ENCODE data around the gene KLF4. TPM values are rescaled to one million over a fixed set of nuclear protein-coding genes. Genes with fewer than 3 reads are reported as not detected.

KLF4 gene
- total and polyA plus RNA-seq, 9 donors: 29.2 to 138 (median 46.7) TPM

GRCh38 chr9:107455425-107456135, 34.0 kb downstream of the KLF4 start:
- TF ChIP-seq POLR2A (IDR thresholded peaks at IDR 0.05): no peak
- no peaks in the 10 kb centered on the region for H3K4me1 ChIP-seq (ENCODE audit: insufficient read depth)
- H3K27me3 ChIP-seq: no peaks in the 10 kb centered on the region
- WGBS, 3 donors: 45 to 49% (median 47%) methylated on average over 6 of the region's 6 CpGs
- no peak overlapping the region for H3K27ac ChIP-seq
- H3K36me3 ChIP-seq: no peaks in the 10 kb centered on the region
- DNase-seq: no peak
- intact Hi-C loops (cut with DNase I): no loop called here
- no peaks in the 10 kb centered on the region for H3K9me3 ChIP-seq
- no peak overlapping the region for H3K4me3 ChIP-seq

GRCh38 chr9:107453479-107453878, 36.1 kb downstream of the KLF4 start:
- no peak for TF ChIP-seq POLR2A (IDR thresholded peaks at IDR 0.05)
- TF ChIP-seq EP300 (IDR thresholded peaks at IDR 0.05): no peak
- TF ChIP-seq, protein P1, sequence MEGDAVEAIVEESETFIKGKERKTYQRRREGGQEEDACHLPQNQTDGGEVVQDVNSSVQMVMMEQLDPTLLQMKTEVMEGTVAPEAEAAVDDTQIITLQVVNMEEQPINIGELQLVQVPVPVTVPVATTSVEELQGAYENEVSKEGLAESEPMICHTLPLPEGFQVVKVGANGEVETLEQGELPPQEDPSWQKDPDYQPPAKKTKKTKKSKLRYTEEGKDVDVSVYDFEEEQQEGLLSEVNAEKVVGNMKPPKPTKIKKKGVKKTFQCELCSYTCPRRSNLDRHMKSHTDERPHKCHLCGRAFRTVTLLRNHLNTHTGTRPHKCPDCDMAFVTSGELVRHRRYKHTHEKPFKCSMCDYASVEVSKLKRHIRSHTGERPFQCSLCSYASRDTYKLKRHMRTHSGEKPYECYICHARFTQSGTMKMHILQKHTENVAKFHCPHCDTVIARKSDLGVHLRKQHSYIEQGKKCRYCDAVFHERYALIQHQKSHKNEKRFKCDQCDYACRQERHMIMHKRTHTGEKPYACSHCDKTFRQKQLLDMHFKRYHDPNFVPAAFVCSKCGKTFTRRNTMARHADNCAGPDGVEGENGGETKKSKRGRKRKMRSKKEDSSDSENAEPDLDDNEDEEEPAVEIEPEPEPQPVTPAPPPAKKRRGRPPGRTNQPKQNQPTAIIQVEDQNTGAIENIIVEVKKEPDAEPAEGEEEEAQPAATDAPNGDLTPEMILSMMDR (IDR thresholded peaks at IDR 0.05): no peak
- Histone ChIP-seq H3K4me3 (no peak overlapping the region), H3K9me3 (no peaks in the 10 kb centered on the region), H3K27me3 (no peaks in the 10 kb centered on the region), H3K27ac (no peak overlapping the region), H3K4me1 (ENCODE audit: insufficient read depth) (no peaks in the 10 kb centered on the region), H3K36me3 (no peaks in the 10 kb centered on the region)
- WGBS, 3 donors: 84 to 90% (median 86%) methylated on average over 4 of the region's 4 CpGs
- no peak for DNase-seq
- intact Hi-C loops (cut with DNase I): no loop called here

DNA sequence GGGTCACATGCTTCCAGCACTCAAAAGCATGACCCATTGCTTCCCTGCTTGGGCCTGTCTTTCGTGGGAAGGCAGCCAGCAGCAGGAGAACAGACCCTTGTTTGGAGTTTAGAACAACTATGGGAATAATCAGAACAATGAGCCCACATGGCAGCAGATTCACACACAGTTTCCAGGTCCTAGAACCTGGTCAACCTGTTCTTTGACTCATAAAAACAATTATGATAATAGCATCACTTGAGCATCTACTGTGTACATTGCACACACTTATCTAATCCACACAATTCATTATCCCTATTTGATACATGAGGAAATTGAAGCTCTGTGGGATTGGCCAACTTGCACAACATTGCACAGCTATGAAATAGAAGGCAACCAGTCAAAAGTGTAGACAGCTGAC, 41.7 kb downstream of the KLF4 start:
- H3K9me3 ChIP-seq: no peaks in the 10 kb centered on the region
- 64 to 92% (median 90%) methylated on average over 1 of the region's 1 CpG for WGBS, 3 donors

GRCh38 chr9:107447081-107447480, 42.5 kb downstream of the KLF4 start:
- no peaks in the 10 kb centered on the region for H3K9me3 ChIP-seq
- no peak overlapping the region for H3K4me3 ChIP-seq
- no peaks in the 10 kb centered on the region for H3K4me1 ChIP-seq (ENCODE audit: insufficient read depth)
- intact Hi-C loops (cut with DNase I): no loop called here
- DNase-seq: no peak
- H3K27ac ChIP-seq: no peak overlapping the region
- WGBS, 3 donors: 83 to 94% (median 89%) methylated on average over 4 of the region's 4 CpGs
- no peaks in the 10 kb centered on the region for H3K36me3 ChIP-seq
- no peaks in the 10 kb centered on the region for H3K27me3 ChIP-seq
- no peak for TF ChIP-seq POLR2A (IDR thresholded peaks at IDR 0.05)
- TF ChIP-seq EP300 (IDR thresholded peaks at IDR 0.05): no peak
- TF ChIP-seq, protein P1 (IDR thresholded peaks at IDR 0.05): no peak

More for the DNA sequence above, 41.7 kb downstream of the KLF4 start:
- DNase-seq: no peak
- Histone ChIP-seq H3K27ac (no peak overlapping the region), H3K36me3 (no peaks in the 10 kb centered on the region), H3K4me3 (no peak overlapping the region), H3K4me1 (ENCODE audit: insufficient read depth) (no peaks in the 10 kb centered on the region), H3K27me3 (no peaks in the 10 kb centered on the region)
- intact Hi-C loops (cut with DNase I): no loop called here
- TF ChIP-seq, protein P1 (IDR thresholded peaks at IDR 0.05): no peak
- no peak for TF ChIP-seq EP300 (IDR thresholded peaks at IDR 0.05)
- TF ChIP-seq POLR2A (IDR thresholded peaks at IDR 0.05): no peak

DNA sequence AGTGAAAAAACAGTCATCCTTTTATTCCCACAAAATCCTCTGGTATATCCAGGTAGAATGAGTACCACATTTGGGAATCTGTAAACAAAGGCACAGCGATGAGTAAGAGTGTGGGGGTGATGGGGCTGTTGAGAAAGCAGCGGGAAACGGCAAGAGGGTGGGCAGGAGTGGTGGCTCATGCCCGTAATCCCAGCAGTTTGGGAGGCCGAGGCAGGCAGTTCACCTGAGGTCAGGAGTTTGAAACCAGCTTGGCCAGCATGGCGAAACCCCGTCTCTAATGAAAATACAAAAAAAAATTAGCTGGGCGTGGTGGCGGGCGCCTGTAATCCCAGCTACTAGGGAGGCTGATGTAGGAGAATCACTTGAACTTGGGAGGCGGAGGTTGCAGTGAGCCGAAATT, 43.1 kb downstream of the KLF4 start:
- DNase-seq: no peak
- TF ChIP-seq, protein P1 (IDR thresholded peaks at IDR 0.05): no peak
- TF ChIP-seq EP300 (IDR thresholded peaks at IDR 0.05) (no peak), POLR2A (IDR thresholded peaks at IDR 0.05) (no peak)
- no peaks in the 10 kb centered on the region for H3K27me3 ChIP-seq
- H3K4me3 ChIP-seq: no peak overlapping the region
- no peaks in the 10 kb centered on the region for H3K4me1 ChIP-seq (ENCODE audit: insufficient read depth)
- H3K9me3 ChIP-seq: no peaks in the 10 kb centered on the region
- intact Hi-C loops (cut with DNase I): no loop called here
- H3K36me3 ChIP-seq: no peaks in the 10 kb centered on the region
- WGBS, 3 donors: 89 to 94% (median 93%) methylated on average over 12 of the region's 12 CpGs
- H3K27ac ChIP-seq: no peak overlapping the region
